ENCODE data around the gene DRAP1. TPM values are rescaled to one million over a fixed set of nuclear protein-coding genes. Genes with fewer than 3 reads are reported as not detected.
A peak's percentile ranks its signal among the peaks of the same experiment; 100 is the strongest.

Gene DRAP1
- total RNA-seq, 1 donor from 2014 or later, result 64.7 TPM

DNA sequence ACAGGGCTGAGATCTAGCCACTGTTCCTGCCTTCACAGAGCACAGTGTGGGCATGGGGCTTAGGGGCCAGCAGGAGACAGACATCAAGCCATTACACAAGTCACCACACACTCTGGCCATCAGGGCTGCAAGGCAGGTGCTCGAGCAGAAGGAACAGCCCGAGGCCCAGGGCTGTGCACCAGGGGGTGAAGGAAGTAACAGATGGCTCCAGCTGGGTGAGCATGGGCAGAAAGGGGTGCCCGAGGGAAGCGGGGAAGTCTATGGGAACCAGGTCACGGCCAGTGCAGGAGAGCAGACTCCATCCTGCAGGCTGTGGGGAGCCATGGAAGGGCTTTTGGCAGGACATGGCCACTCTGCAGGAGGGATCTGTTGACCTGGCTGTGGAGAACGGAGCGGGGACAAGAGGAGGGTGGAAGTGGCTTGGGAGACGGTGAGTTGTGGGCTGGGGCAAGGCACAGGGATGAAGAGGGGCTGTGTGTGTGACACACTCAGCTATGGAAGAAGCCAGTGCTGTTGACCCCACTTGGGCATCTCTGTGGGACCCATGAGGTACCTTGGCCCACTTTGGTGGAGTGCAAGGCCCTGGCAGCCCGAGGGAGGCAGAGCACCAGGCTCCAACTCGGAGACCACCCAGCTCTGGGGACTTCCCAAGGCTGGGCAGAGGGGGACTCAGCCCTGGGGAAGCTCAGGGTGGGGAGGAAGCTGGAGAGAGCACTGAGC, 4.0 kb upstream of the DRAP1 start:
- ChIA-PET POLR2A (interaction anchor here (0.5 to 2.3 kb wide), 7 partner anchors 21 to 1048 kb away, joined by 3 to 18 read pairs (median 6); partner anchors contain the start of genes CCDC85B and FIBP), CTCF (interaction anchor here (0.8 to 1.6 kb wide), 2 partner anchors 27 to 73 kb away, joined by 3 to 6 read pairs; partner anchors contain the start of gene FIBP)
- Mint-ChIP-seq H3K27me3 (peaks cover 5% of the 10 kb centered on the region), H3K9me3 (no peaks in the 10 kb centered on the region), H3K27ac (peak overlapping the region; percentile 28), H3K4me3 (peak overlapping the region; percentile 2), H3K4me1 (peaks cover 50% of the 10 kb centered on the region), H3K36me3 (ENCODE audit: low read depth) (peaks cover 9% of the 10 kb centered on the region)
- no peak for ATAC-seq (ENCODE audit: low read depth)
- TF ChIP-seq, protein P1, sequence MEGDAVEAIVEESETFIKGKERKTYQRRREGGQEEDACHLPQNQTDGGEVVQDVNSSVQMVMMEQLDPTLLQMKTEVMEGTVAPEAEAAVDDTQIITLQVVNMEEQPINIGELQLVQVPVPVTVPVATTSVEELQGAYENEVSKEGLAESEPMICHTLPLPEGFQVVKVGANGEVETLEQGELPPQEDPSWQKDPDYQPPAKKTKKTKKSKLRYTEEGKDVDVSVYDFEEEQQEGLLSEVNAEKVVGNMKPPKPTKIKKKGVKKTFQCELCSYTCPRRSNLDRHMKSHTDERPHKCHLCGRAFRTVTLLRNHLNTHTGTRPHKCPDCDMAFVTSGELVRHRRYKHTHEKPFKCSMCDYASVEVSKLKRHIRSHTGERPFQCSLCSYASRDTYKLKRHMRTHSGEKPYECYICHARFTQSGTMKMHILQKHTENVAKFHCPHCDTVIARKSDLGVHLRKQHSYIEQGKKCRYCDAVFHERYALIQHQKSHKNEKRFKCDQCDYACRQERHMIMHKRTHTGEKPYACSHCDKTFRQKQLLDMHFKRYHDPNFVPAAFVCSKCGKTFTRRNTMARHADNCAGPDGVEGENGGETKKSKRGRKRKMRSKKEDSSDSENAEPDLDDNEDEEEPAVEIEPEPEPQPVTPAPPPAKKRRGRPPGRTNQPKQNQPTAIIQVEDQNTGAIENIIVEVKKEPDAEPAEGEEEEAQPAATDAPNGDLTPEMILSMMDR (IDR thresholded peaks at IDR 0.05), result no peak
- intact Hi-C loops (cut with micrococcal nuclease), result no loop called here
- DNase-seq, result no peak

DNA sequence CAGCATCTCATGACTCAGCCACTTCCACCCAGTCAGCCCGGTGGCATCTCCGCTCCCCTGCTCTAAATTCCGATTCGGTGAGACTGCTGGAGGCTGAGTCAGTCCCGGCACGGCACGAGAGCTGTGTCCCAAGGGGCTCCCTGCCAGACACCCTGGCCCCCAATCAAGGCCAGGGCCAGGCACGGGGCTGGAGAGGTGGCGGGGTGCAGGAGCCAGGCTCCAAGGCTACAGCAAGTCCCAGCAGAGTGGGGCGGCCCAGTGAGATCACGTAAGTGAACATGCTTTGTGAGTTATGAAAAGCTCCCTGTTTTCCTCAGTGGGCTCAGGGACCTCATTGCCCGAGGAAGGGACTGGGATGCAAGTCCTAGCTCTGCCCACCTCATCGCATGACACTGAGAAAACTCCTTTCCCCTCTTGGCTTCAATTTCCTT, 3.4 kb upstream of the DRAP1 start:
- no peak overlapping the region for H3K4me3 Mint-ChIP-seq

DNA sequence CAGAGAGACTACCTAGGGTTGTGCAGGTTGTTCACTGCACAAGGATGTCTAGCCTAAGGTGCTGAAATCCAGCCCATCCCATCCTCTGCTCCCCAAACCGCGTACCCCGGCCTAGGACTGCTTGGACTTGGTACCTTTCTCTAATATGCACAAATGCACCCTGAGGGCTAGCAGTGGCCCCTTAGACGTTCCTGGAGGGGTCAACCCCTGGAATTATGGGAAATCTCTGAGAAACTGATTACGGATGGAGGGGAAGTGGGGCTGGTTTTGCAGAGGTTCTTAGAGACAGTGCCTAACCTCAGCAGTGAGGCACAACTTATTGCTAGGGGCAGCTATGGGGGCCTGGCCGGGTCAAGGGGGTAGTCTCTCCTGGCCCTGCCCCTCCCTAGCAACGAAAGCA, 2.8 kb upstream of the DRAP1 start:
- Mint-ChIP-seq H3K4me1 (peaks cover 55% of the 10 kb centered on the region), H3K9me3 (no peaks in the 10 kb centered on the region), H3K36me3 (ENCODE audit: low read depth) (peaks cover 9% of the 10 kb centered on the region), H3K27me3 (peaks cover 3% of the 10 kb centered on the region), H3K4me3 (peak overlapping the region; percentile 53), H3K27ac (no peak overlapping the region)
- no peak for DNase-seq
- CTCF ChIA-PET, result interaction anchor here (1.6 kb wide), 1 partner anchor 28 kb away, joined by 6 read pairs; the partner anchor contains the start of gene FIBP
- ATAC-seq (ENCODE audit: low read depth), result no peak
- intact Hi-C loops (cut with micrococcal nuclease), result no loop called here
- TF ChIP-seq, protein P1 (IDR thresholded peaks at IDR 0.05), result no peak
- POLR2A ChIA-PET, result interaction anchor here (1.0 to 2.3 kb wide), 2 partner anchors 27 to 46 kb away, joined by 3 to 18 read pairs; partner anchors contain the start of genes CCDC85B and FIBP

More for the DNA sequence above, 3.4 kb upstream of the DRAP1 start:
- no peak overlapping the region for H3K27ac Mint-ChIP-seq
- H3K36me3 Mint-ChIP-seq (ENCODE audit: low read depth), result peaks cover 9% of the 10 kb centered on the region
- CTCF ChIA-PET, result interaction anchor here (1.6 kb wide), 1 partner anchor 27 kb away, joined by 6 read pairs; the partner anchor contains the start of gene FIBP
- no peak for DNase-seq
- no peaks in the 10 kb centered on the region for H3K9me3 Mint-ChIP-seq
- no peak for ATAC-seq (ENCODE audit: low read depth)
- TF ChIP-seq, protein P1 (IDR thresholded peaks at IDR 0.05), result no peak
- intact Hi-C loops (cut with micrococcal nuclease), result no loop called here
- H3K4me1 Mint-ChIP-seq, result peaks cover 55% of the 10 kb centered on the region
- POLR2A ChIA-PET, result interaction anchor here (0.5 to 2.3 kb wide), 6 partner anchors 22 to 1047 kb away, joined by 3 to 18 read pairs (median 5); partner anchors contain the start of genes CCDC85B and FIBP
- H3K27me3 Mint-ChIP-seq, result peaks cover 3% of the 10 kb centered on the region

DNA sequence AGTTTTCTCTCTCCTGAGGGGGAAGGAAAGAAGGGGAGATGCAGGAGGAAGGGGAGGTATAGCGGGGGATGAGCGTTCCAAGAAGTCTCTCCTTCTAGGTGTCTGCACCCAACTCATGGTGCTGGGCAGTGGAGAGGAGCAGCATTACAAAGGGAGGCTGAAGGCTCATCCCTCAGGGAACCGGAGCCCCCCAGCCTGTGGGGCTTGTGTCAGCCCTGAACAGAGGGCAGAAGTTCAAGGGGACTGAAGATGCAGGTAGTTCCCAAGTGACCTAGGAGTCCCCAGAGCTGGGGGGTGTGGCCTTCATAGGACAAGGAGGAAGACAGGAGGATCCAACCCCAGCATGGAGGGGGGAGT, 2.2 kb upstream of the DRAP1 start:
- Mint-ChIP-seq H3K27ac (no peak overlapping the region), H3K36me3 (ENCODE audit: low read depth) (peaks cover 12% of the 10 kb centered on the region), H3K4me3 (peak overlapping the region; percentile 53), H3K27me3 (no peaks in the 10 kb centered on the region), H3K9me3 (no peaks in the 10 kb centered on the region), H3K4me1 (peaks cover 51% of the 10 kb centered on the region)
- POLR2A ChIA-PET, result interaction anchor here (1.1 to 4.8 kb wide), 3 partner anchors 23 to 57 kb away, joined by 5 to 55 read pairs (median 13); partner anchors contain the start of genes CCDC85B, FIBP and MUS81
- intact Hi-C loops (cut with micrococcal nuclease), result no loop called here
- no peak for ATAC-seq (ENCODE audit: low read depth)
- no peak for DNase-seq
- CTCF ChIA-PET, result interaction anchor here (1.3 kb wide), 1 partner anchor 27 kb away, joined by 3 read pairs; the partner anchor contains the start of gene CCDC85B
- TF ChIP-seq, protein P1 (IDR thresholded peaks at IDR 0.05), result no peak

All from activated B cell treated with CpG ODN at 0.5 μM for 24 hours (primary cell).